ENCODE measurements around the gene TPRX2. TPM values are rescaled to one million over a fixed set of nuclear protein-coding genes. Genes with fewer than 3 reads are reported as not detected.
"Not testable (repeated sequence)": the region's sequence is repeated elsewhere in the genome, so short reads cannot be mapped to it uniquely, and the experiment has no call there.

TPRX2 gene, protein sequence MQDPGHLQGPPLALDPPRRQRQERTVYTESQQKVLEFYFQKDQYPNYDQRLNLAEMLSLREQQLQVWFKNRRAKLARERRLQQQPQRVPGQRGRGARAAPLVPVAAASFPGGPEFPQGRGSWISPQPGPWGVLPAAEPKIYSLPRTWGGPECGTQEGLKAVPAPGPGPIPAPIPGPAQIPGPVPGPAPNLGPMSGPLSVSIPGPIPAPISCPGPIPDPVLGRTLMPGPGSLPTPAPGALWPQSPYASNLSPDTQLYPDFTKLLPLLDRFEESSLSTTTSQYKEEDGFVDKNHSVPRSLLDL
- not detected for polyA plus RNA-seq (ENCODE audit: insufficient read depth in 1 of 5, insufficient read length in 5 of 5, low replicate concordance in 1 of 5)
- long read RNA-seq, donor 1 = 0 reads
- long read RNA-seq, donor 2 = 0 reads
- long read RNA-seq, donor 3 = 0 reads
- long read RNA-seq, donor 4 = 0 reads
- long read RNA-seq, donor 5 = 0 reads
- long read RNA-seq, donor 6 = 0 reads
- long read RNA-seq, donor 7 = 0 reads
- long read RNA-seq, donor 8 = 0 reads

DNA sequence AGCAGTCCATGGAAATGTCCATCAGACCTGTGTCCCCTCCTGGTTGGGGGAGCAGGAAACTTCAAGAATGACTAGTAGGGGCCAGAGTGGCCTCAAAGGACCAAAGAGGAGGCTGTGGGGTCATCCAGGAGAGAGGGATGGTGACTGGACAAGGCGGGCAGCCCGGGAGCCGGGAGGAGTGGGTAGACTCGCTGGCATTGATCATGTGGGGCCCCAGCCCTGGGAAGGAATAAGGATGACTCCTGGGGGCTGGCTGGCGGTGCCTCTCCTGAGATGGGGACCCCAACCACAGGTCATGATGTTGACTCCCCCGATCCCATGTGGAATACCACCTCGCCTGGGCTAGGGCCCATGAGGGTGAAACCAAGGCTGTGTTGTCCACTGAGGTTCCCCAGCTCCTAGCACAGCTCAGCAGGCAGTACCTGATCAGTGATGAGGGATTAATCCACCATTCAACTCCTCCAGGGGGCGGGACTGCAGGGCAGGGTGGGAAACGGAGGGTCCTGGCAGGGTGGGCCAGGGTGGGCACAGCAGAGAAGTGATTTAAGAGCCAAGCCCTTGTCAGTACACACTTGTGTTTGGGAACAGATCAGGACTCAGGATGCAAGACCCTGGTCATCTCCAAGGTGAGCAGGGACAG lies at the start of gene TPRX2:
Gene TPRX2 (plus strand): TSS at position 590 of the 640 bp plus-strand sequence. CDS start 12 bp downstream, at position 602.
- DNase-seq = not testable (repeated sequence)

DNA sequence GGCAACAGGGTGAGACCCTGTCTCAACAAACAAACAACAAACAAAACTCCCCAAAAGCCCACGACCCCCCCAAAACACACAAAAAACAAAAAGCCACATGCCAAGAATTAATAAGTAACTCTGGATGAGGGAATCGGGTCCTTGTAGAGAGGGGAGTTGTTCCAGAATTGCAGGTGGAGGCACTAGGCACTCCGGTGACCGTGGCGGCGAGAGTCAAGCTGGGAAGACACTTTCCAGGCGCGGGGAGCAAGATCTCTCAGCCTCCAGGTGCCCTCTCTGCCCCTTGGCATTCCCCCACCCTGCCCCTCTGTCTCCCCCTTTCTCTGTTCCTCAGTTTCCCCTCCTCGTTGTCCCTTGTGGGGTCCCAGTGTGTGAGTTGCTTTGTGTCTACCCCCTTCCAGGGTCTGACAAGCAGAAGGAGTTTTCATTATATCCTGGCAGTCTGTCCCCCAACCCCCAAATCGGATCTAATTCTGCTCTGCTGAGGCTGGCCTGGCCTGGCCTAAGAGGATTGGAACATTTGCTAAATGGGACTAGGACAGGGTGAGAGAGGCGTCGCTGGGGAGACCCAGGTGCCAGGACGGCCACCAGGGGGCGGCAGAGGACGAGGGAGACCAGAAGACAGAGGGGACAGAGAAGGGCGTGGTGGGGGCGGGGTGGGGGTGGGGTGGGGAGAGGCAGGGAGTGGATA lies 45.6 kb upstream of the TPRX2 start:
- peak; percentile 25 to 42 for DNase-seq

DNA sequence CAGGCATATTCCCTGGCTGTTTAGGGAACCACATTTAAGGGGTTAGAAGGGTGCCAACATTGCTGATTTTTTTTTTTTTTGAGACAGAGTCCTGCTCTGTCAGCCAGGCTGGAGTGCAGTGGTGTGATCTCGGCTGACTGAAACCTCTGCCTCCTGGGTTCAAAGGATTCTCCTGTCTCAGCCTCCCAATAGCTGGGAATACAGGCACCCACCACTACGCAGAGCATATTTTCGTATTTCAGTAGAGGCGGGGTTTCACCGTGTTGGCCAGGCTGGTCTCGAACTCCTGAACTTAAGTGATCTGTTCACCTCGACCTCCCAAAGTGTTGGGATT lies 45.1 kb upstream of the TPRX2 start:
- no peak for DNase-seq

DNA sequence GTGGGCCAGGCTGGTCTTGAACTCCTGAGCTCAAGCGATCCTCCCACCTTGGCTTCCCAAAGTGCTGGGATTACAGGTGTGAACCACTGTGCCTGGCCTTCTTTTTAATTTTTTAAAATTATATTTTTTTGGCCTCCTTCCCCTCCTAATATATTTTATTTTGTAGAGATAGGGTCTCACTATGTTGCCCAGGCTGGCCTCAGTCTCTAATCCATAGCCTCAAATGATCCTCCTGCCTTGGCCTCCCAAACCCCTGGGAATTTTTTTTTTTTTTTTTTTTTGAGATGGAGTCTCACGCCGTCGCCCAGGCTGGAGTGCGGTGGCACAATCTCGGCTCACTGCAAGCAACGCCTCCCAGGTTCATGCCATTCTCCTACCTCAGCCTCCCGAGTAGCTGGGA lies 42.8 kb upstream of the TPRX2 start:
- DNase-seq = not testable (repeated sequence)

DNA sequence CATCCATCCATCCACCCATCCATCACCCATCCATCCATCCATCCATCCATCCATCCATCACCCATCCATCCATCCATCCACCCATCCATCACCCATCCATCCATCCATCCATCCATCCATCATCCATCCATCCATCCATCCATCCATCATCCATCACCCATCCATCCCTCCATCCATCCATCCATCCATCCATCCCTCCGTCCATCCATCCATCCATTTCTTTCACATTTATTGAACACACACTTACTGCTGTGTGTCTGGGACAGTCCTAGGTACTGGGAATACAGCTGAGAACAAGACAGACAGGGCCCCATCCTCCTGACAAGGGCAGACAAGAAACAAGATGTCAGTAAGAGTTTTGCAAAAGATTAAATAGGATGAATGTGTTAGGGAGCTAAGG lies 40.8 kb upstream of the TPRX2 start:
- not testable (repeated sequence) for DNase-seq

DNA sequence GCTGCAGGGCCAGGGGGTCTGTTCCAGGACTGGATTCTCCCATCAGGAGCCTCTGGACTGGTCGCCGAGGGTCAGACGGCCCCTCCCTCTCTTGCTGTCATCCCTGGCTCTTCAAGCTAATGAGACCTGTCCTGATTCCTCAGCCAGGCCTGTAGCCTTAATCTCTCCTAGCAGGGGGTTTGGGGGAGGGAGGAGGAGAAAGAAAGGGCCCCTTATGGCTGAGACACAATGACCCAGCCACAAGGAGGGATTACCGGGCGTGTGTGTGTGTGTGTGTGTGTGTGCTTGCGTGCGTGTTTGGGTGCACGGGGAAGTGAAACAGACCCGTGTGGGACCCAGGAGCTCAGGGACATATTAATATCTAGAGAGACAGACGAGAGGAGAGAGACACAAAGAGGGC lies 39.2 kb upstream of the TPRX2 start:
- no peak for DNase-seq

DNA sequence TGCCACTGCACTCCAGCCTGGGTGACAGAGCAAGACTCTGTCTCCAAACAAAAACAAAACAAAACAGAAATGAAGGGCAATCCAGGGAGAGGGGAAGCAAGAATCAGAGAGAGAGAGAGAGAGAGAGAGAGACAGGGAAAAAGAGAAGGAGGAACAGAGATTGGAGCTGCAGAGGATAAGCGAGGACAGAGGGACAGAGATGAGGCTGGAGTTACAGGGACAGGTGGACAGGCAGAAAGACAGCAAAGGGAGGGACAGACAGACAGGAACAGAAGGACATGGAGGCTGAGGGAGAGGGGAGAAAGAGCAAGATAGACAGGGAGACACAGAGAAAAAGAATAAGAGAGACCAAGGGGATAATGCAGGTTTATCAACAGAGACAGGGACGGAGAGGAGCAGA lies 38.6 kb upstream of the TPRX2 start:
- DNase-seq = no peak

DNA sequence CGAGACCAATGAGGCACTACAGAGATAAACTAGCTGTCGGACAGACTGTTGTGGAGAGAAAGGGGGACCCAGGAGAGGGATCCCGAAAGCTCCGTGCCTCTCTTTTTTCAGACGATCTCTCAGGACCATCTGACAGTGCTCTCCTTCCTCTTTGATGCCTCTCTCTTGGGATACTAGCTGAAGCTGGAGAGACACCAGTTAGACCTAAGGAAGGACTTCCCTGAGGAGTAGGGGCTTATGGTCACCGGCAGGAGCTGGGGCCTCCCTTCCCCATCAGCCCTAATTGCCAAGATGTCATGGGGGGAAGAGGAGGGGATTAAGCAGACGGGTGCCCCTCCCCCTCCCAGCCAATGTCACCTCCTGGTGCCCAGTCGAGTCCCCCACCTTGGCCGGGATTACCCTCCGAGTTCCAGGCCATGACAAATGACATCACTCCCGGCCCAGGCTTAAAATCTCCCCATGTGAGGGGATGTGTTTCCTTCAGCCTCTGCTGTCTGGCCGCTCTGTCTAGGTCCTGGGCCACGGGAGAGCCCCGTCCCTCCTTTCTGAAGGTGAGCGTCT lies 37.5 kb upstream of the TPRX2 start, which contains the start of gene CRX:
Gene CRX (plus strand): TSS at position 478 of the 561 bp plus-strand sequence. CDS start 12,507 bp downstream, outside the sequence.
- DNase-seq = no peak

DNA sequence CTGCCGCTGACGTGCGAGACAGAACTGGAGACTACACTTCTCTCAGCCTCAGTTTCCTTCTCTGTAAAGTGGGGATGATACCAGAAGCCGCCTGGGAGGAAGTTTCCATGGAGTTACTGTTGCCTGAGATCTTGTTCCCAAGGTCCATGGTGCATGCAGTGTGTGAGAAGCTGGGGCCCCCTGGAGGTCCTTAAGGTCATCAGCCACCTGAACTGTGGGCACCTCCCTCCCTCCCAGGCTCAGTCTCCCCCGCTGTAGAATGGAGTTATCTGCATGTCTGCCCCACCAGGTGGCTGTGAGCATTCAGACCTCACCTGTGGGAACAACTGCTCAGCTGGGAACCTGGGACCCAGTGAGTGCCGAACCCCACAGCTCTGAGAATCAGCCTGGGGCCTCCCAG lies 34.6 kb upstream of the TPRX2 start:
- no peak for DNase-seq

DNA sequence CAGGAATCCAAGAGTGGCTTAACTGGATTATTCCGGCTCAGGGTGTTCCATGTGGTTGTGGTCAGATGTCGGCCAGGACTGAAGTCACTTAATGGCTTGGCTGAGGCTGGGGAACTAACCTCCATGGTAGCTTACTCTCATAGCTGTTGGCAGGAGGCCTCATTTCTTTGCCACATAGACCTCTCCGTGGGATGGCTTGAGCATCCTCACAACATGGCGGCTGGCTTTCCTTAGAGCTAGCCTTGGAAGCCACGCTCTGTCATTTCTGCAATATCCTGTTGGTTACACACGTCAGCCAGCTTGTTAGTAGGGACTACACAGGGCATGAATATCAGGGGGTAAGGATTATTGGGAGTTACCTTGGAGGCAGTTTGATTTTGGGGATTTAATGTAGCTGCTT lies 32.2 kb upstream of the TPRX2 start:
- DNase-seq = no peak

DNA sequence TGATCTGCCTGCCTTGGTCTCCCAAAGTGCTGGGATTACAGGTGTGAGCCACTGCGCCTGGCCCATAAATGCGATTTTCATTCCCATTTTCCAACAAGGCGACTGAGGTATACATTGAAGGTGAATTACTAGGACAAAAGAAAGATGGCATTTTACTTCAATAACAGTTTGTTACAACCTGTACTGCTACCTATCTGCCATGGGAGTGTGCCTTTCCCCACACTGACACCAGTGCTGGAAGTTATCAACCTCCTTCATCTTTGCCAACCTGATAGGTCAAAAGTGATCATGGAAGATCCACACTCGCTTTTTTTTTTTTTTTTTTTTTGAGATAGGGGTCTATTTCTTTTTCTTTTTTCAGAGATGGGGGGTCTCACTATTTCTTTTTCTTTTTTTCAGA lies 26.3 kb upstream of the TPRX2 start:
- no peak for DNase-seq

DNA sequence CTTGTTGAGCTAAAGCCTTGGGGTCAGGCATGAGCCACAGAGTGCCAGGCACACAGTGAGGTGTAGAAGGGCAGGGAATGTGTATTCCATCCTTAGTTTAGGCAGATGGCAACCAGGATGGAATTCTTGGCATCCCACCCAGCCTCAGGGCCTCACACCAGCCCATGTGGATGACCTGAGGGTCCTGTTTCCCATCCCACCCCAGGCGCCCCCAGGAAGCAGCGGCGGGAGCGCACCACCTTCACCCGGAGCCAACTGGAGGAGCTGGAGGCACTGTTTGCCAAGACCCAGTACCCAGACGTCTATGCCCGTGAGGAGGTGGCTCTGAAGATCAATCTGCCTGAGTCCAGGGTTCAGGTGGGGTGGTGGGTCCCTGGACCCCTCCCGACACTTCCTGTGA lies 23.0 kb upstream of the TPRX2 start:
- DNase-seq = no peak

DNA sequence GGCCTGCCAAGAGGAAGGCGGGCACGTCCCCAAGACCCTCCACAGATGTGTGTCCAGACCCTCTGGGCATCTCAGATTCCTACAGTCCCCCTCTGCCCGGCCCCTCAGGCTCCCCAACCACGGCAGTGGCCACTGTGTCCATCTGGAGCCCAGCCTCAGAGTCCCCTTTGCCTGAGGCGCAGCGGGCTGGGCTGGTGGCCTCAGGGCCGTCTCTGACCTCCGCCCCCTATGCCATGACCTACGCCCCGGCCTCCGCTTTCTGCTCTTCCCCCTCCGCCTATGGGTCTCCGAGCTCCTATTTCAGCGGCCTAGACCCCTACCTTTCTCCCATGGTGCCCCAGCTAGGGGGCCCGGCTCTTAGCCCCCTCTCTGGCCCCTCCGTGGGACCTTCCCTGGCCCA lies 19.6 kb upstream of the TPRX2 start:
- DNase-seq = no peak

DNA sequence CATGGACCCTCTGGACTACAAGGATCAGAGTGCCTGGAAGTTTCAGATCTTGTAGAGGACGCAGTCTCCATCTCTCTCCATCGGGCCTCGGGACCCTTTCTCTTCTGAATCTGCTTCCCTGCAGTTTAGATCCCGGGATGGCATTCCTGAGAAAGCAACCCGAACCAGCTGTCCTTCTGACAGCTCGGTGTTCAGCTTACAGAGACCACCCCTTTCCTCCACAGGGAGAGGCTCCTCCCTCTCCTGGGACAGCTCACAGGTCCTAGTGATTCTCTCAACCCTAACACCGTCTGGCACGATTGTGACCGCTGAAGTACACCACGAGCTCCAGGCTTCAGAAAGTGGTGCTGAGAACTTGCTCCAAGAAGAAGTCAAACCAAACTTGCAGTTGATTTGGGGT lies 19.1 kb upstream of the TPRX2 start:
- no peak for DNase-seq

DNA sequence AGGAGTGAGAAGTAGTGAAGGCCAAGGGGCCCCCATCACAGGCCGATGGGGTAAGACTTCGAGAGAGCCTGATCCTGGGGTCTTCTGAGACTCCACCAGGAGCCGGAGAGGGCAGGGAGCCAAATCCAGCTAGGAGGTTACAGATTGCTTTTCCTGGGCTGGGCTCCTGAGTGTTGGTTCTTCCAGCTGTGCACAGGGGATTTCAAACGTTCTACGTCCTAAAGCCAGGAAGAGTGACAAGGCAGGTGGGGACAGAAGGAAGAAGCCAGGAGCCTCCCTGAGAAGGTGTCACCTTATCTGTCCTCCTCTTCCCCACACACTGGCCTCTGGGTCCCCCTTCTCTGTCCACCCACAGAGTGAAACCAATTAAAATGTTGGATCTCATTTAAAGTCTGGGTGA lies 16.1 kb upstream of the TPRX2 start:
- DNase-seq = no peak

DNA sequence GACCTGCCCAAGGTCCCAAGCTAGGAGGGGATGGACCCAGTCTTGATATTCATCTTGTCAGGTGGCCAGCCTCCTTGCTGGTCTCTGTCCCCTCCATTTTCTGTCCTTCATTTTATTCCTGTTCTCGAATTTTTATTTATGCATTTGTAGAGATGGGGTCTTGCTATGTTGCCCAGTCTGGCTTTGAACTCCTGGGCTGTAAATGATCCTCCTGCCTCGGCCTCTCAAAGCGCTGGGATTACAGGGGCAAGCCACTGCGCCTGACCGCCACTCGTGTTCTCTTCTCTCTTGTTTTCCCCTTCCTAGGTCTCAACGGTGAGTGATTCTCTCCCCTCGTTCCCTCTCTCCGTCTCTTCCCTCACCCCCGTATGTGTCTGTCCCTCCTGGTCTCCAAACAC lies 10.6 kb upstream of the TPRX2 start:
- no peak for DNase-seq

DNA sequence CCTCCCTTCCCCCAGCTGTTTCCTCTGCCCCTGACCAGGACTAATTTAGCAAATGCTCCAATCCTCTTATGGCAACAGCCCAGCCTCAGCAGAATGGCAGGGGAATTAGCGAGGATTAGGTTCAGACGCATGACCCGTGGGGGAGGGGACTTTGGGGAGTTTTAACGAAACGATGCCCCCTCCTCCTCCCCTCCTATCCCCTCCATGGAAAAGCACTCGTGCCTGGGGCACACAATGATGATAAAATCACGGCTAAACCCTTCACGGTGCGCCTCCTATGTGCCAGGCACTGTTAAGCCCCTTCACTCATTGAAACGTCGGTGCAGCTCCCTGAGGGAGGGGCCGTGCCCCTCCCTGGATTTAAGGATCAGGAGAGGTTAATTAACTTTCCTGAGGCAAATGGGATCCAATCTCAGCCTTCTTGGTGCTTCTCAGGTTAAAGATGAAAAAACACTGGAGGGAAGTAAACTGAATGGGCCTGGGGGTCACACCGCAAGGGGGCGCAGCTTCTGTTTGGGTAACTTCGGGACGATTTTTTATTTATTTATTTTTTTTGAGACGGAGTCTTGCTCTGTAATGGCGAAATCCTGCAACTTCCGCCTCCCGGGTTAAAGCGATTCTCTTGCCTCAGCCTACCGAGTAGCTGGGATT lies 10.1 kb upstream of the TPRX2 start:
- DNase-seq = no peak

DNA sequence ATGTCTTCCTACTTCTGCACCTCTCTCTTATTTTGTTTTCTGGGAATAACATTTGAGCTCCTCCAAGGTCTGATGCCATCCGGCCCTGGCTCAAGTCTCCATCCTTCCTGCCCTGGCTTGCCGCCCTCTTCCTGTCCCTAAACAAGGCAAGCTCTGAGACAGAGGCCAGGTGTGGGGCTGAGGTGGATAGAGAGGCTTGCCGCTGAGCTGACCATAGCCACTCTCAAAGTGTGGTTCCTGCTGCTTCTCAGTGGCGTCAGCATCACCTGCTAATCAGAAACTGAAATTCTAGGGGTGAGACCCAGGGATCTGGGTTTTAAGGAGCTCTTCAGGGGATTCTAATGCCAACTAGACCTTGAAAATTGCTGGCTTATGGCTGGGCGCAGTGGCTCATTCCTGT lies 6.0 kb upstream of the TPRX2 start:
- no peak for DNase-seq

DNA sequence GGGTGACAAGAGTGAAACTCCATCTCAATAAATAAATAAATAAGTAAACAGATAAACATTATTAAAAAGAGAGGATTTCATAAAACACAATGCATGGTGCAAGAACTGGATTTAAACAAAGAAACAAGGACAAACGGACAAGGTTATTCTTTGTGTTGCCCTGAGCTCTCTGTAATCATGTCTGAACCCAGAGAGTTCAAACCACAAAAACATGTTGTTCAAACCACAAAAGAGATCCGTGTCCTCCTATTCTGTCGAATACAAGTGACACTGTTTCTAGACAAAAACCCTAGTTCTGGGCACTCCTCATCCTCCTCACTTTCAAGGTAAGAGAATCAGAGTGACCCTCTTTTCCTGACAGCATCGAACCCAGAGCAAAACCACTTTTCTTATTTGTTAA lies 4.6 kb upstream of the TPRX2 start:
- DNase-seq = no peak

DNA sequence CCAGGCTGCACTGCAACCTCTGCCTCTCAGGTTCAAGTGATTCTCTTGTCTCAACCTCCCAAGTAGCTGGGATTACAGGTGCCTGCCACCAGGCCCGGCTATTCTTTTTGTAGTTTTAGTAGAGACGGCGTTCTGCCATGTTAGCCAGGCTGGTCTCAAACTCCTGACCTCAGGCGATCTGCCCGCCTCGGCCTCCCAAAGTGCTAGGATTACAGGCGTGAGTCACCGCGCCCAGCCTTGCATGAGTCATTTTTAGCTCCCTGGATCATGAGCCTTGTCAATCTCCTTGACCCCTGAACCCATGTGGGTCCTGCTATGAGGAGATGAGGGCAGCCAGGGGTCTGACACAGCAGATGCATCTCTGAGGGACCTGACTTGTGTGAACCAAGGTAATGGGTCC lies 804 bp upstream of the TPRX2 start:
- DNase-seq = not testable (repeated sequence)

DNA sequence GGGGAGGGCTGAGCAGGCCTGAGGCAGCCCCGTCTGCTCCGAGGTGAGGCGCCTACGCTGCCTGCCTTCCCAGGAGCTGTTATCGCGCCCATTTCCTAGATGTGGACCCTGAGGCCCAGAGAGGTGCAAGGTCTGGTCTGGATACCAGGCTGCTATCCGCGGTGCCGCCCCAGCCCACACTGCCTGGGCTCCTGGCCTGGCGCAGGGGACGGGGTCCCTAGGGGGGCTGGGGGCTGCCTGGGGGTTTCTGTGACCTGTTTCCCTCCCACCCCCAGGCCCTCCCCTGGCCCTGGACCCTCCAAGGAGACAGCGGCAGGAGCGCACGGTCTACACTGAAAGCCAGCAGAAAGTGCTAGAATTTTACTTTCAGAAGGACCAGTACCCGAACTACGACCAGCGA lies 803 bp downstream of the TPRX2 start:
- not testable (repeated sequence) for DNase-seq
